Liver (tissue), 9 donors: Measurements from ENCODE around the gene ZNF652. TPM values are rescaled to one million over a fixed set of nuclear protein-coding genes. Genes with fewer than 3 reads are reported as not detected.

Experiments
- DNase-seq: peaks from one replicate; pipeline ENCODE4 v3.0.0-alpha.2; 2017; ENCODE audit warnings: low spot score
- H3K27ac ChIP-seq, 2 donors: one replicate each; pipeline ENCODE4 v1.7.0; 2013; ENCODE audit warnings: inconsistent platforms in 2 of 2, low read length in 2 of 2, control low read depth in 1 of 2, low read depth in 1 of 2, mild to moderate bottlenecking in 1 of 2
- H3K27me3 ChIP-seq, 4 donors: one replicate each; pipeline versions ENCODE4 v1.6.1 to v1.7.0; 2013; ENCODE audit warnings: low read length in 3 of 4, inconsistent platforms in 1 of 4, mild to moderate bottlenecking in 1 of 4, moderate library complexity in 1 of 4; ENCODE audit not compliant: control insufficient read depth in 4 of 4, insufficient read depth in 4 of 4
- H3K36me3 ChIP-seq, 4 donors: one replicate each; pipeline versions ENCODE4 v1.6.1 to v1.7.0; 2013; ENCODE audit warnings: low read length in 3 of 4, mild to moderate bottlenecking in 3 of 4, low read depth in 1 of 4, moderate library complexity in 1 of 4; ENCODE audit not compliant: control insufficient read depth in 4 of 4, insufficient read depth in 3 of 4
- H3K4me1 ChIP-seq, 4 donors: one replicate each; pipeline versions ENCODE4 v1.6.1 to v1.7.0; 2013; ENCODE audit warnings: low read length in 3 of 4, mild to moderate bottlenecking in 3 of 4, moderate library complexity in 1 of 4; ENCODE audit not compliant: control insufficient read depth in 4 of 4, insufficient read depth in 4 of 4
- H3K4me3 ChIP-seq, 3 donors: one replicate each; pipeline versions ENCODE4 v1.6.1 to v1.7.0; 2013; ENCODE audit warnings: low read length in 3 of 3, control low read depth in 1 of 3, low read depth in 1 of 3, mild to moderate bottlenecking in 1 of 3
- H3K9ac ChIP-seq, 2 donors: one replicate each; pipeline ENCODE4 v1.7.0; 2013; ENCODE audit warnings: low read length in 2 of 2, mild to moderate bottlenecking in 2 of 2, moderate library complexity in 2 of 2, control low read depth in 1 of 2, low read depth in 1 of 2
- H3K9me3 ChIP-seq, 4 donors: one replicate each; pipeline versions ENCODE4 v1.6.1 to v1.7.0; 2013; ENCODE audit warnings: low read length in 3 of 4; ENCODE audit not compliant: control insufficient read depth in 4 of 4
- FOXA1 ChIP-seq: IDR thresholded peaks from 2 replicates; pipeline ENCODE4 v1.6.1; 2016; ENCODE audit warnings: antibody characterized with exemption
- FOXA2 ChIP-seq: IDR thresholded peaks from 2 replicates; pipeline ENCODE4 v1.6.1; 2016; ENCODE audit warnings: antibody characterized with exemption
- GABPA ChIP-seq, 2 donors: IDR thresholded peaks in 1 of 2; conservative IDR thresholded peaks in 1 of 2; 2 replicates each; pipeline ENCODE4 v1.6.1; 2016; ENCODE audit warnings: antibody characterized with exemption in 2 of 2, mild to moderate bottlenecking in 1 of 2, moderate library complexity in 1 of 2
- HNF4A ChIP-seq, 2 donors: conservative IDR thresholded peaks; 2 replicates each; pipeline ENCODE4 v1.6.1; 2016; ENCODE audit warnings: antibody characterized with exemption in 2 of 2, mild to moderate bottlenecking in 2 of 2
- JUND ChIP-seq, 2 donors: IDR thresholded peaks; 2 replicates each; pipeline ENCODE4 v1.6.1; 2016; ENCODE audit warnings: antibody characterized with exemption in 2 of 2
- NR2F2 ChIP-seq: IDR thresholded peaks from 2 replicates; pipeline ENCODE4 v1.6.1; 2016; ENCODE audit warnings: antibody characterized with exemption
- RAD21 ChIP-seq, 2 donors: IDR thresholded peaks; 2 replicates each; pipeline ENCODE4 v1.6.1; 2016; ENCODE audit warnings: antibody characterized with exemption in 2 of 2, mild to moderate bottlenecking in 2 of 2
- SP1 ChIP-seq: IDR thresholded peaks from 2 replicates; pipeline ENCODE4 v1.6.1; 2018; ENCODE audit warnings: antibody characterized with exemption, mild to moderate bottlenecking
- ZBTB33 ChIP-seq: IDR thresholded peaks from 2 replicates; pipeline ENCODE4 v1.6.1; 2016; ENCODE audit warnings: antibody characterized with exemption
- WGBS: extraction: QIAGEN DNeasy Blood & Tissue Kit; methylation state at CpG from one replicate; pipeline ENCODE4 v1.1.7; 2013; 5-methylcytosine and 5-hydroxymethylcytosine counted together
- polyA plus RNA-seq, 2 donors: library from polyadenylated mRNA; stranded (reverse) in 1 of 2; unstranded in 1 of 2; fragments of 200-250 nt in 1 of 2; fragments of >200 nt in 1 of 2; fragmentation: Nextera tagmentation in 1 of 2; extraction: Ambion mirVana in 1 of 2; gene quantifications; one replicate each; pipeline versions ENCODE4 v1.2.1 to v1.2.3, GENCODE V29; 2013 to 2015
- total RNA-seq, 2 donors: library from RNA; depleted of rRNA; stranded (reverse); fragments of >200 nt; gene quantifications; one replicate each; pipeline ENCODE4 v1.2.3, GENCODE V29; 2014
- TF ChIP-seq, protein P1 (sequence below): IDR thresholded peaks from 2 replicates; pipeline ENCODE4 v1.6.1; 2016; ENCODE audit warnings: antibody characterized with exemption, mild to moderate bottlenecking
- donor health status: healthy.
- donor health status: healthy.
- donor health status: healthy.
- donor health status: healthy.
- donor health status: healthy.

Gene ZNF652
- total and polyA plus RNA-seq, 4 donors = 5.3 to 23.1 (median 17.5) TPM

DNA sequence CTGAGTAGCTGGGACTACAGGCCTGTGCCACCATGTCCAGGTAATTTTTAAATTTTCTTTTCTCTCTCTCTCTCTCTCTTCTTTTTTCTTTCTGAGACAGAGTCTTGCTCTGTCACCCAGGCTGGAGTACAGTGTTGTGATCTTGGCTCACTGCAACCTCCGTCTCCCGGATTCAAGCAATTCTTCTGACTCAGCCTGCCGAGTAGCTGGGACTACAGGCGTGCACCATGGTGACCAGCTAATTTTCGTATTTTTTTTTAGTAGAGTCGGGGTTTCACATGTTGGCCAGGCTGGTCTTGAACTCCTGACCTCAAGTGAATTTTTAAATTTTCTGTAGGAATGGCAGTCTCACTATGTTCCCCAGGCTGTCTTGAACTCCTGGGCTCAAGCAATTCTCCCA, 11.1 kb upstream of the ZNF652 start:
- Histone ChIP-seq H3K4me1 (peaks cover 0 to 1% (median 0%) of the 10 kb centered on the region in 4 donors), H3K9me3 (no peaks in the 10 kb centered on the region), H3K4me3 (no peak overlapping the region), H3K27me3 (no peaks in the 10 kb centered on the region), H3K27ac (no peak overlapping the region), H3K36me3 (no peaks in the 10 kb centered on the region), H3K9ac (no peak overlapping the region)
- DNase-seq = no peak
- 99% methylated on average over 6 of the region's 6 CpGs for WGBS
- TF ChIP-seq, protein P1, sequence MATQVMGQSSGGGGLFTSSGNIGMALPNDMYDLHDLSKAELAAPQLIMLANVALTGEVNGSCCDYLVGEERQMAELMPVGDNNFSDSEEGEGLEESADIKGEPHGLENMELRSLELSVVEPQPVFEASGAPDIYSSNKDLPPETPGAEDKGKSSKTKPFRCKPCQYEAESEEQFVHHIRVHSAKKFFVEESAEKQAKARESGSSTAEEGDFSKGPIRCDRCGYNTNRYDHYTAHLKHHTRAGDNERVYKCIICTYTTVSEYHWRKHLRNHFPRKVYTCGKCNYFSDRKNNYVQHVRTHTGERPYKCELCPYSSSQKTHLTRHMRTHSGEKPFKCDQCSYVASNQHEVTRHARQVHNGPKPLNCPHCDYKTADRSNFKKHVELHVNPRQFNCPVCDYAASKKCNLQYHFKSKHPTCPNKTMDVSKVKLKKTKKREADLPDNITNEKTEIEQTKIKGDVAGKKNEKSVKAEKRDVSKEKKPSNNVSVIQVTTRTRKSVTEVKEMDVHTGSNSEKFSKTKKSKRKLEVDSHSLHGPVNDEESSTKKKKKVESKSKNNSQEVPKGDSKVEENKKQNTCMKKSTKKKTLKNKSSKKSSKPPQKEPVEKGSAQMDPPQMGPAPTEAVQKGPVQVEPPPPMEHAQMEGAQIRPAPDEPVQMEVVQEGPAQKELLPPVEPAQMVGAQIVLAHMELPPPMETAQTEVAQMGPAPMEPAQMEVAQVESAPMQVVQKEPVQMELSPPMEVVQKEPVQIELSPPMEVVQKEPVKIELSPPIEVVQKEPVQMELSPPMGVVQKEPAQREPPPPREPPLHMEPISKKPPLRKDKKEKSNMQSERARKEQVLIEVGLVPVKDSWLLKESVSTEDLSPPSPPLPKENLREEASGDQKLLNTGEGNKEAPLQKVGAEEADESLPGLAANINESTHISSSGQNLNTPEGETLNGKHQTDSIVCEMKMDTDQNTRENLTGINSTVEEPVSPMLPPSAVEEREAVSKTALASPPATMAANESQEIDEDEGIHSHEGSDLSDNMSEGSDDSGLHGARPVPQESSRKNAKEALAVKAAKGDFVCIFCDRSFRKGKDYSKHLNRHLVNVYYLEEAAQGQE = no peak
- no peak for TF ChIP-seq HNF4A (conservative IDR thresholded peaks at IDR 0.05)
- TF ChIP-seq ZBTB33 = no peak
- TF ChIP-seq JUND (IDR thresholded peaks at IDR 0.05) = no peak
- no peak for TF ChIP-seq SP1
- no peak for TF ChIP-seq NR2F2
- no peak for TF ChIP-seq FOXA1

- Histone ChIP-seq H3K9ac (no peak overlapping the region), H3K4me1 (peaks cover 0 to 1% (median 0%) of the 10 kb centered on the region in 4 donors), H3K27ac (no peak overlapping the region), H3K4me3 (no peak overlapping the region), H3K27me3 (no peaks in the 10 kb centered on the region), H3K36me3 (no peaks in the 10 kb centered on the region), H3K9me3 (no peaks in the 10 kb centered on the region)
- WGBS = 79% methylated on average over 7 of the region's 7 CpGs
- DNase-seq = no peak
- TF ChIP-seq HNF4A (conservative IDR thresholded peaks at IDR 0.05) (no peak), NR2F2 (no peak), ZBTB33 (no peak), SP1 (no peak)
Measured at GRCh38 chr17:49372425-49372824, 10.4 kb upstream of the ZNF652 start.

DNA sequence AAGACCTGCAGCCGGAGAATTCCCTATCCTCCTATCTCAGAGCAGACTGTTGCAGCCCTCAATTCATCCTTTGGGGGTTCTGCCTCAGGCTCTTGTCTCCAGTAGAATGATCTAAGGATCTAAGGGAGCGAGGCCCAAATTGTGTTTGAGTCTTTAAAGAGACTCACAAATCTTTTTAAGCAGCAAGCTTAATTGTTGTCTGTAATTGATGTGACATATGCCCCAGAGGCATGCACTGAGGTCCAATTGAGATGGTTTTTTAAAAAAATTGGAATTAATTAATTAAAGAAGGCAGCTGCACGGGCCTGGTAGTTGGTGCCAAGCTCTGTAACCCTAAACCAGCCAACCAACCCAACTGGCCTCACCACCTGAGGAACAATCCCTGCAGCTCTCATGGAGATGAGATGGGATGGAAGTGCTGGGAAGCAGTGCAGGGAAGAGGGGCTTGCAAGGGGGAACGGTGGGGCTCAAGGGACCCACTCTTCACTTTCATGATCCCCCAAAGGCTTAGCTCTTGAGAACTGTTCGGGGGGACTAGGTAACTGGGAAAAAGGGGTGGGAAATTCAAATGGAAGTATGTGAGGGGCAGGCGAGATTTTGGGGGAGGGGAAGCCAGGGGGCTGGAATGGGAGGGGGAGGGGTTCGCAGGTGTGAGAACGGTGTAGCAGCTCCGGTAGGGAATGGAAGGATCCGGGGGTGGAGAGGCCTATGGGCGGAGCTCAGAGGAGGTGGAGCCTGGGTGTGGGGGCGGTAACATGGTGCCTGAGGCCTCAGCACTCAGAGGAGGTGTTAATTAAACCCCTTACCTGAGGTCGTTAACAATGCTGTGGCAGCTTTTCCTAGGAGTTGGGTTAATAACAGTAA, 9.2 kb upstream of the ZNF652 start:
- TF ChIP-seq, protein P1 = no peak
- no peak for TF ChIP-seq FOXA2
- no peak for TF ChIP-seq HNF4A (conservative IDR thresholded peaks at IDR 0.05)
- TF ChIP-seq GABPA (IDR thresholded peaks at IDR 0.05 in 1 of 2, conservative IDR thresholded peaks at IDR 0.05 in 1 of 2) = no peak
- no peak for TF ChIP-seq JUND (IDR thresholded peaks at IDR 0.05)
- TF ChIP-seq RAD21 (IDR thresholded peaks at IDR 0.05) = no peak
- no peak for TF ChIP-seq FOXA1
- no peak for TF ChIP-seq SP1
- Histone ChIP-seq H3K27me3 (no peaks in the 10 kb centered on the region), H3K27ac (no peak overlapping the region), H3K36me3 (no peaks in the 10 kb centered on the region), H3K9me3 (no peaks in the 10 kb centered on the region), H3K4me1 (peaks cover 0 to 1% (median 0%) of the 10 kb centered on the region in 4 donors), H3K9ac (no peak overlapping the region), H3K4me3 (no peak overlapping the region)
- DNase-seq = no peak
- WGBS = 76% methylated on average over 13 of the region's 13 CpGs
